Activated CD4-positive, alpha-beta T cell treated with anti-CD3 and anti-CD28 coated beads, Interleukin-2, amount 10 ng/mL, durations not matched to agents 24 days and 14 days (primary cell): ENCODE measurements around the gene ASCL4. TPM values are rescaled to one million over a fixed set of nuclear protein-coding genes. Genes with fewer than 3 reads are reported as not detected.

ENCODE experiments used
- total RNA-seq: library from RNA; stranded (reverse); gene quantifications from 2 replicates; pipeline ENCODE4 v1.2.3, GENCODE V29; 2022

ASCL4 gene
- total RNA-seq, 1 donor from 2014 or later: not detected

Other genes with a start within 250 kb of the ASCL4 start
- 56.3 and 63.2 TPM in 2 replicates for gene PWP1, start 88.9 kb upstream of the ASCL4 start, total RNA-seq
- gene PRDM4, start 13.6 kb upstream of the ASCL4 start, total RNA-seq: 30.2 and 31.1 TPM in 2 replicates